ENCODE data around the gene ANXA6. TPM values are rescaled to one million over a fixed set of nuclear protein-coding genes. Genes with fewer than 3 reads are reported as not detected.

ANXA6 gene
- total RNA-seq, 1 donor from 2014 or later = 320 TPM

DNA sequence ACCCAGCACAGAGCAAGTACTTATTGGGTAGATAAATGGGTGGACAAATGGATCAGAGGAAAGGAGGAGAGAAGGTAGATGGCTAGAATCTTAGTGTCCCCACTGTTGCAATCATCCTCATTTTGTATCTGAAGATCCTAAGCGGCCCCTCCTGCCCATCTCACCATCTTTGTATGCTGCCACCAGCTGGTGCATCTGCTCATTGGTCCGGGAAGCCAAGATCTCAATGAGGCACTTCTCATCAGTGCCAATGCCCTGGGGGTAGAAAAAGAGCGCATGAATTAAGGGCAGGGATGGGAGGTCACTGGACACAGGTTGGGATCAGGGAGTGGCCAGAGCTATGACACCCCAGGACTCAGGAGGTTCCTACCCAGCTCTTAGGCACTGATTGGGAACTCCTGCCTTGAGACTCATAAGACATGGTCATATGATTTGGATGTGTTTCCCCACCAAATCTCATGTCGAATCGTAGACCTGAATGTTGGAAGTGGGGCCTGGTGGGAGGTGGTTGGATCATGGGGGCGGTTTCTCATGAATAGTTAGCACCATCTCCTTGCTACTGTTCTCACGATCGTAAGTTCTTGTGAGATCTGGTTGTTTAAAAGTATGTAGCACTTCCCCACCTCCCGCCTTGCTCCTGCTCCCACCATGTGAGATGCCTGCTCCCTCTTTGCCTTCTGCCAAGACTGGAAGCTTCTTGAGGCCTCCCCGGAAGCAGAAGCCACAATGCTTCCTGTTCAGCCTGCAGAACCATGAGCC, 20.3 kb downstream of the ANXA6 start:
- FAIRE-seq = no peak
- no peak overlapping the region for H3K27ac ChIP-seq (ENCODE audit: low read depth, low read length)
- no peak overlapping the region for H3K27ac Mint-ChIP-seq (ENCODE audit: unreplicated experiment)
- H3K9me3 ChIP-seq (ENCODE audit: insufficient read depth, low read depth, low read length) = no peaks in the 10 kb centered on the region
- H3K36me3 Mint-ChIP-seq (ENCODE audit: low read depth, unreplicated experiment) = peaks cover 50% of the 10 kb centered on the region
- no peak overlapping the region for H2AFZ ChIP-seq (ENCODE audit: low read depth, low read length)
- H3K4me3 Mint-ChIP-seq (ENCODE audit: unreplicated experiment) = no peak overlapping the region
- TF ChIP-seq EZH2 (IDR thresholded peaks at IDR 0.05; ENCODE audit: insufficient read depth, low read length) (no peak), CTCF (IDR thresholded peaks at IDR 0.05; ENCODE audit: insufficient read depth, low read depth, low read length) (no peak)
- no peak overlapping the region for H3K4me3 ChIP-seq (ENCODE audit: insufficient read depth, low read depth, low read length)
- peaks cover 96% of the 10 kb centered on the region for H4K20me1 ChIP-seq (ENCODE audit: insufficient read depth, low read length)
- no peak overlapping the region for H3K9ac ChIP-seq (ENCODE audit: low read length)
- no peak overlapping the region for H3K4me2 ChIP-seq (ENCODE audit: low read length)
- peaks cover 34% of the 10 kb centered on the region for H3K79me2 ChIP-seq (ENCODE audit: insufficient read depth, low read length)
- peaks cover 1% of the 10 kb centered on the region for H3K9me3 Mint-ChIP-seq (ENCODE audit: unreplicated experiment)
- peaks cover 8% of the 10 kb centered on the region for H3K4me1 ChIP-seq (ENCODE audit: insufficient read depth, low read length)
- peaks cover 22% of the 10 kb centered on the region for H3K4me1 Mint-ChIP-seq (ENCODE audit: low read depth, unreplicated experiment)
- DNase-seq (ENCODE audit: low read depth) = no peak
- no peaks in the 10 kb centered on the region for H3K27me3 Mint-ChIP-seq (ENCODE audit: low read depth, unreplicated experiment)
- peaks cover 83% of the 10 kb centered on the region for H3K36me3 ChIP-seq (ENCODE audit: insufficient read depth, low read length)
- no peaks in the 10 kb centered on the region for H3K27me3 ChIP-seq (ENCODE audit: insufficient read depth, low read length)

DNA sequence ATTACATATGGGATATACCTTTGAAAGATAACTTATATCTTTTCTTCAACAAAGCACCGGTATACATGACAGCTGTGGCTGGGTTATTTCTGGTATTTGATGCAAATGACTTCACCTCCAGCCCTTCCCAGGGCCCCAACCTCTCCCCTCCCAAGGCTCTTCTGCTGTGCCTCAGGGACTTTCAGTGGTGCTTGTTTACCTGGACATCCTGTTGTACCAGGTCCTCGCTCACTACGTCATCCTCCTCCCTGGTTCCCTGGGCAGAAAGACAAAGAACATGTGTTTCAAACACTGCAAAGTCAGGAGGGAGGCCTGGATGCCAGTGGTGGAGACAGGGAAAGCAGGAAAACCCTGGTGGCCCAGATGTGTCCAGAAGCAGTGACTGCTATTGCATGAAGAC, 23.4 kb downstream of the ANXA6 start:
- Histone ChIP-seq H3K79me2 (ENCODE audit: insufficient read depth, low read length) (peaks cover 5% of the 10 kb centered on the region), H3K4me2 (ENCODE audit: low read length) (no peak overlapping the region), H3K9me3 (ENCODE audit: insufficient read depth, low read depth, low read length) (no peaks in the 10 kb centered on the region), H2AFZ (ENCODE audit: low read depth, low read length) (no peak overlapping the region), H3K27ac (ENCODE audit: low read depth, low read length) (no peak overlapping the region), H4K20me1 (ENCODE audit: insufficient read depth, low read length) (peaks cover 91% of the 10 kb centered on the region), H3K4me1 (ENCODE audit: insufficient read depth, low read length) (no peaks in the 10 kb centered on the region), H3K4me3 (ENCODE audit: insufficient read depth, low read depth, low read length) (no peak overlapping the region), H3K9ac (ENCODE audit: low read length) (no peak overlapping the region), H3K27me3 (ENCODE audit: insufficient read depth, low read length) (no peaks in the 10 kb centered on the region), H3K36me3 (ENCODE audit: insufficient read depth, low read length) (peaks cover 95% of the 10 kb centered on the region)
- Mint-ChIP-seq H3K9me3 (ENCODE audit: unreplicated experiment) (peaks cover 1% of the 10 kb centered on the region), H3K4me3 (ENCODE audit: unreplicated experiment) (no peak overlapping the region), H3K27ac (ENCODE audit: unreplicated experiment) (no peak overlapping the region), H3K4me1 (ENCODE audit: low read depth, unreplicated experiment) (peaks cover 6% of the 10 kb centered on the region), H3K27me3 (ENCODE audit: low read depth, unreplicated experiment) (no peaks in the 10 kb centered on the region), H3K36me3 (ENCODE audit: low read depth, unreplicated experiment) (peaks cover 55% of the 10 kb centered on the region)
- no peak for TF ChIP-seq CTCF (IDR thresholded peaks at IDR 0.05; ENCODE audit: insufficient read depth, low read depth, low read length)
- no peak for TF ChIP-seq EZH2 (IDR thresholded peaks at IDR 0.05; ENCODE audit: insufficient read depth, low read length)
- no peak for FAIRE-seq
- DNase-seq (ENCODE audit: low read depth) = no peak

DNA sequence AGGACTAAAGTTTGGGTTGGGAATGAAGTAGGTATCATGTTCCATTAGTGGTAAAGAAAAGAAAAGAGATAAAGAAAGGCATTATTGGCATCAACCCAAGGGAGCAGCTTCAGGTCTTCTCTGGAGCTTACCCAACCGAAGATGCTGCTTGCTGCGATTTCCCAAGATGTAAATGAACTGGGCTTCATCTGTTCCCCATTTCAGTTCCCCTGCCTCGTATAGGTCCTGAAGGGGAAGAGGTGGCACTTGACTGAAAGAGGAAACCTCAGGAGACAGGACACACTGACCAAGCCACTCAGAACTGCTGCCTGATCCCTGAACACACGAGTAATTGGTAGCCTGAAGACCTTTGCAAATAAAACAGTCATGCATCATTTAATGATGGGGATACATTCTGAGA, 24.6 kb downstream of the ANXA6 start:
- no peaks in the 10 kb centered on the region for H3K27me3 Mint-ChIP-seq (ENCODE audit: low read depth, unreplicated experiment)
- H3K36me3 Mint-ChIP-seq (ENCODE audit: low read depth, unreplicated experiment) = peaks cover 51% of the 10 kb centered on the region
- no peaks in the 10 kb centered on the region for H3K9me3 ChIP-seq (ENCODE audit: insufficient read depth, low read depth, low read length)
- no peak overlapping the region for H3K4me2 ChIP-seq (ENCODE audit: low read length)
- no peak overlapping the region for H2AFZ ChIP-seq (ENCODE audit: low read depth, low read length)
- H3K9ac ChIP-seq (ENCODE audit: low read length) = no peak overlapping the region
- no peaks in the 10 kb centered on the region for H3K27me3 ChIP-seq (ENCODE audit: insufficient read depth, low read length)
- no peak overlapping the region for H3K27ac ChIP-seq (ENCODE audit: low read depth, low read length)
- no peaks in the 10 kb centered on the region for H3K4me1 ChIP-seq (ENCODE audit: insufficient read depth, low read length)
- FAIRE-seq (no peak), DNase-seq (ENCODE audit: low read depth) (no peak)
- TF ChIP-seq EZH2 (IDR thresholded peaks at IDR 0.05; ENCODE audit: insufficient read depth, low read length) = no peak
- TF ChIP-seq CTCF (IDR thresholded peaks at IDR 0.05; ENCODE audit: insufficient read depth, low read depth, low read length) = no peak
- H4K20me1 ChIP-seq (ENCODE audit: insufficient read depth, low read length) = peaks cover 90% of the 10 kb centered on the region
- H3K4me3 Mint-ChIP-seq (ENCODE audit: unreplicated experiment) = no peak overlapping the region
- H3K27ac Mint-ChIP-seq (ENCODE audit: unreplicated experiment) = no peak overlapping the region
- no peaks in the 10 kb centered on the region for H3K79me2 ChIP-seq (ENCODE audit: insufficient read depth, low read length)
- peaks cover 93% of the 10 kb centered on the region for H3K36me3 ChIP-seq (ENCODE audit: insufficient read depth, low read length)
- peaks cover 10% of the 10 kb centered on the region for H3K4me1 Mint-ChIP-seq (ENCODE audit: low read depth, unreplicated experiment)
- no peak overlapping the region for H3K4me3 ChIP-seq (ENCODE audit: insufficient read depth, low read depth, low read length)
- peaks cover 1% of the 10 kb centered on the region for H3K9me3 Mint-ChIP-seq (ENCODE audit: unreplicated experiment)
